ENCODE data around the gene KIF26B. TPM values are rescaled to one million over a fixed set of nuclear protein-coding genes. Genes with fewer than 3 reads are reported as not detected.

KIF26B gene
- total and polyA plus RNA-seq, 8 donors, result 0.27 to 4.5 (median 0.63) TPM

DNA sequence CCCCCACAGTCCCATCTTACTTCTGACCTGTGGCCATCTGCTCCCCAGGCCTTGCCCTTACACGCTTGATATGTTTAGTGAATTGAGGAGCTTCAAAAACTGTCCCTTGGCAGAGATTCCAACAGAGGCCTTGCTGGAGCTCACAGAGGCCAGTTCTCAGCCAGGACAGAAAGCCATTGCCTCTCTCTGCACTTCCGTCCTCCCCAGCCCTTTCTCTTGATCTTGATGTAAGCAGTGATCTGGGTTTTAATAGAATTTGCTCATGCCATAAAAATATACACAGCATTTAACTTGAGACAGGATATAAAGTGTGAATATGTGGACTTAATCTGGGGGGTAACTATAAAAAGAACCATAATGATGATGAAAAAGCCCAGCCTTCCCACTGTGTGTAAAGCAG is 453.5 kb downstream of the KIF26B start:
- TF ChIP-seq, protein P1, sequence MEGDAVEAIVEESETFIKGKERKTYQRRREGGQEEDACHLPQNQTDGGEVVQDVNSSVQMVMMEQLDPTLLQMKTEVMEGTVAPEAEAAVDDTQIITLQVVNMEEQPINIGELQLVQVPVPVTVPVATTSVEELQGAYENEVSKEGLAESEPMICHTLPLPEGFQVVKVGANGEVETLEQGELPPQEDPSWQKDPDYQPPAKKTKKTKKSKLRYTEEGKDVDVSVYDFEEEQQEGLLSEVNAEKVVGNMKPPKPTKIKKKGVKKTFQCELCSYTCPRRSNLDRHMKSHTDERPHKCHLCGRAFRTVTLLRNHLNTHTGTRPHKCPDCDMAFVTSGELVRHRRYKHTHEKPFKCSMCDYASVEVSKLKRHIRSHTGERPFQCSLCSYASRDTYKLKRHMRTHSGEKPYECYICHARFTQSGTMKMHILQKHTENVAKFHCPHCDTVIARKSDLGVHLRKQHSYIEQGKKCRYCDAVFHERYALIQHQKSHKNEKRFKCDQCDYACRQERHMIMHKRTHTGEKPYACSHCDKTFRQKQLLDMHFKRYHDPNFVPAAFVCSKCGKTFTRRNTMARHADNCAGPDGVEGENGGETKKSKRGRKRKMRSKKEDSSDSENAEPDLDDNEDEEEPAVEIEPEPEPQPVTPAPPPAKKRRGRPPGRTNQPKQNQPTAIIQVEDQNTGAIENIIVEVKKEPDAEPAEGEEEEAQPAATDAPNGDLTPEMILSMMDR (IDR thresholded peaks at IDR 0.05), result no peak
- WGBS, 2 donors, result 55 to 71% methylated on average over 2 of the region's 2 CpGs
- DNase-seq (no peak), FAIRE-seq (no peak), ATAC-seq (no peak)
- no peaks in the 10 kb centered on the region for H3K36me3 ChIP-seq
- intact Hi-C loops (cut with DNase I), result no loop called here
- H3K4me1 ChIP-seq, result no peaks in the 10 kb centered on the region
- no peak overlapping the region for H3K4me3 ChIP-seq
- no peaks in the 10 kb centered on the region for H3K9me3 ChIP-seq
- H3K27ac ChIP-seq, result no peak overlapping the region
- H3K27me3 ChIP-seq, result no peaks in the 10 kb centered on the region

DNA sequence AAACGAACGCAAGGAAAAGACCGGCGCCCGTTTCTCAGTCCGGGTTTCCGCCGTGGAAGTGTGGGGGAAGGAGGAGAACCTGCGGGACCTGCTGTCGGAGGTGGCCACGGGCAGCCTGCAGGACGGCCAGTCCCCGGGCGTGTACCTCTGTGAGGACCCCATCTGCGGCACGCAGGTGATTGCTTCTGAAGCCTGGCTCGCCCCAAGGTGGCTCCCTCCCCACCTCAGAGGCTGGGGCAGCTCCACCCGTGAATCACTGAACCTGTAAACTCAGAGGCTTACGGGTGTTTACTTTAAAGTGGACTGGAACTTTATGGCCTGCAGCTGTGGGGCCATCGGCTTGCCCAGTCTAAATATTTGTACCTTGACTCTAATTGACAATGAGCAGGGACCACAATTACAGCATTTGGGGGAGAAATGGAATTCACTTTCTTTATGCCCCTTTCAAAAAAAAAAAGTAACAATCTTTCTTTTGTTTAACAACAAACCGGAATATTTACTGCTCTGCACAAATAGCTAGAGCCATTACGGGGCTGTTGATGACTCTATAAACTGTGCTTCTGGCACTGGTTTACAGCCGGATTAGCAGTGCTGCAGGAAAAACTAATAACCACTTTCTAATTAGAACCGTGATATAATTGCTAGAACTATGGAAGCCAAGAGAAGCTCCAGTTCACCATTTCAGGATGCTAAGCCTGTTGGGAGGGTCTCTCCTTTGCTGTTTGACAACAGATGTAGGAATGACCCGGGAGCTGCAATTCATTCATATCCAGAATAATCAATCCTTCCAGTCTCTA is 454.8 kb downstream of the KIF26B start:
- intact Hi-C loops (cut with DNase I), result no loop called here
- H3K4me3 ChIP-seq, result no peak overlapping the region
- TF ChIP-seq, protein P1 (IDR thresholded peaks at IDR 0.05), result no peak
- FAIRE-seq (no peak), DNase-seq (no peak), ATAC-seq (no peak)
- H3K9me3 ChIP-seq, result no peaks in the 10 kb centered on the region
- no peaks in the 10 kb centered on the region for H3K27me3 ChIP-seq
- no peaks in the 10 kb centered on the region for H3K4me1 ChIP-seq
- no peak overlapping the region for H3K27ac ChIP-seq
- no peaks in the 10 kb centered on the region for H3K36me3 ChIP-seq
- 55 to 57% methylated on average over 25 of the region's 25 CpGs for WGBS, 2 donors

DNA sequence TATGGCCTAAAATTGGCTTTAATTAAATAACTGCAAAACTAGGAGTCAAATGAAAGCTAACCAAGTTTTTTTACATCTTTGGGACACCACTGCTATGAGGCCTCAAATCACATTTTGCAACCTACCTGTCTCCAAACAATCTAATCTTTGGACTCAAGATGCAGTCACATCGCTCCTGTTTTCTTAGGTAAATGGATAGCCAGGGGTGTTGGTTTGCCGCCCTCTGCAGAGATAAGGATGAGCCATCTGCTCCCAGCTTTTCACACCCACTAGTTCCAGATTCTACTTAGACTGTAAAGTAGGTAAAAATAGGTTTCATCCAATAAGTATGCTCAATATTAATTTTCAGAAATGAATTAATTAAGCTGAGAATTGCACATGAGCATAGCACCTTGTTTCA is 456.5 kb downstream of the KIF26B start:
- intact Hi-C loops (cut with DNase I), result no loop called here
- no peak for ATAC-seq
- no peak for DNase-seq
- no peaks in the 10 kb centered on the region for H3K27me3 ChIP-seq
- H3K4me1 ChIP-seq, result no peaks in the 10 kb centered on the region
- FAIRE-seq, result no peak
- TF ChIP-seq, protein P1 (IDR thresholded peaks at IDR 0.05), result no peak
- no peak overlapping the region for H3K27ac ChIP-seq
- no peaks in the 10 kb centered on the region for H3K36me3 ChIP-seq
- WGBS, 2 donors, result 67 to 85% methylated on average over 2 of the region's 2 CpGs
- H3K9me3 ChIP-seq, result no peaks in the 10 kb centered on the region
- no peak overlapping the region for H3K4me3 ChIP-seq

DNA sequence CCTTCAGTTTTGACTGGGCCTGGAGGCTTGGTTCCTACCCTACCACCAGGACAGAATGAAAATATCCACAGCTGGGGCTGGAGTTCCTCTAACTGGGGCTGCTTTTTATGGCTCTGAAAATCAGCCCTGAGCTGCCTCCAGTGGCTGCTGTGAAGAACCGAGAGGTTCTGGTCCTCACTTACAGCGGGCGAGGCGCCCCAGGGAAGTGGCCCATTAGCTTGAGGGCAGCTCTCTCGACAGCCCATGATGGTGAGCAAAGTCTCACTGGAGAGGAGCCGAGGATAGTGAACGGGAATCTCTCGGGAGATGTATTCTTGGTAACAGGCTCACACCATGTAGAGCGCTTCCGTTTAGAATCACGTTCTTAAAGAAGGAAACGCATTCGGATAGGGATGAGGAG is 459.7 kb downstream of the KIF26B start:
- DNase-seq (no peak), ATAC-seq (no peak), FAIRE-seq (no peak)
- no peaks in the 10 kb centered on the region for H3K27me3 ChIP-seq
- no peak overlapping the region for H3K4me3 ChIP-seq
- H3K27ac ChIP-seq, result no peak overlapping the region
- intact Hi-C loops (cut with DNase I), result no loop called here
- WGBS, 2 donors, result 84 to 88% methylated on average over 13 of the region's 13 CpGs
- no peaks in the 10 kb centered on the region for H3K9me3 ChIP-seq
- H3K36me3 ChIP-seq, result no peaks in the 10 kb centered on the region
- H3K4me1 ChIP-seq, result no peaks in the 10 kb centered on the region
- TF ChIP-seq, protein P1 (IDR thresholded peaks at IDR 0.05), result no peak

DNA sequence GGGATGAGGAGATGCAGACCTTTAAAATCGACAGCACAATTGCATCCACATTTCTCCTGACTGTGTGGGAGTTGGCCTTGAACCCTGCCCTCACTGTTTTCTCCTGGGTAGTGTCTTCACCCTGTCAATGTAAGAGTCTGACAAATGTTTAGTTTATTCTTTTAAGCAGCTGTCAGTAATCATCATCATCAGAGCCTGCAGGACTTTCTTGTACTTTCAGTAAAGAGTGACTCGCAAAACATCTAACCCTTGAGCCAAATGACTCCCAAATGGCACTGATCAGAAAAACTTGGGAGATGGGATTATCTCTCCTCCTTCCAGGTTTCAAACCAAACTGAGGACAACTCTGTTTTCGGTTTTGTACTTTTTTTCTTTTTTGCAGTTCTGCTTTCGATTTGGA is 460.2 kb downstream of the KIF26B start:
- Histone ChIP-seq H3K9me3 (no peaks in the 10 kb centered on the region), H3K4me3 (no peak overlapping the region), H3K36me3 (no peaks in the 10 kb centered on the region), H3K4me1 (no peaks in the 10 kb centered on the region), H3K27ac (no peak overlapping the region), H3K27me3 (no peaks in the 10 kb centered on the region)
- FAIRE-seq (no peak), DNase-seq (no peak), ATAC-seq (no peak)
- 62 to 67% methylated on average over 4 of the region's 4 CpGs for WGBS, 2 donors
- TF ChIP-seq, protein P1 (IDR thresholded peaks at IDR 0.05), result no peak
- intact Hi-C loops (cut with DNase I), result no loop called here

Measured in pancreas (tissue), 10 donors.